C4-2B (cell line): ENCODE data around the gene ZG16B.

Experiments used
- H3K27ac ChIP-seq: fragments of 450-650 bp; 2 replicates; pipeline ENCODE4 v1.5.1; 2017
- ZFX ChIP-seq: fragments of 450-650 bp; IDR thresholded peaks from 2 replicates; pipeline ENCODE4 v1.6.1; 2017
- TF ChIP-seq, protein P1 (sequence below): fragments of 450-650 bp; conservative IDR thresholded peaks from 2 replicates; pipeline ENCODE4 v1.5.1; 2017; ENCODE audit warnings: mild to moderate bottlenecking

The ZG16B gene

DNA sequence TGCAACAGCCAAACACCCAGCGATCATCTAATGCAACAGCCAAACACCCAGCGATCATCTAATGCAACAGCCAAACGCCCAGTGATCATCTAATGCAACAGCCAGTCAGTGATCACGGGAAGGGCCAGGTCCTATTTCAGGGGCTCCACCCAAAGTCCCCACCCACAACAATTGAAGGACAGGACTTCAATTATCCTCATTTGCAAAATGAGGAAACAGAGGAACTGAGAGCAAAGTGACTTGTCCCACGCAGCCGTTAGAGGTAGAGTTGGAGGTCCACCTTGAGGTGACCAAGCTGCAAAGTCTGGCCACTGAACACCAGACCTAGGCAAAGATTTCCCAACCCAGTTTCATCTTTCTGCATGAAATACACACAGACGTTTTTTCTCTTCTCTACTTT is 3.7 kb downstream of the ZG16B start:
- TF ChIP-seq ZFX: no peak
- TF ChIP-seq, protein P1, sequence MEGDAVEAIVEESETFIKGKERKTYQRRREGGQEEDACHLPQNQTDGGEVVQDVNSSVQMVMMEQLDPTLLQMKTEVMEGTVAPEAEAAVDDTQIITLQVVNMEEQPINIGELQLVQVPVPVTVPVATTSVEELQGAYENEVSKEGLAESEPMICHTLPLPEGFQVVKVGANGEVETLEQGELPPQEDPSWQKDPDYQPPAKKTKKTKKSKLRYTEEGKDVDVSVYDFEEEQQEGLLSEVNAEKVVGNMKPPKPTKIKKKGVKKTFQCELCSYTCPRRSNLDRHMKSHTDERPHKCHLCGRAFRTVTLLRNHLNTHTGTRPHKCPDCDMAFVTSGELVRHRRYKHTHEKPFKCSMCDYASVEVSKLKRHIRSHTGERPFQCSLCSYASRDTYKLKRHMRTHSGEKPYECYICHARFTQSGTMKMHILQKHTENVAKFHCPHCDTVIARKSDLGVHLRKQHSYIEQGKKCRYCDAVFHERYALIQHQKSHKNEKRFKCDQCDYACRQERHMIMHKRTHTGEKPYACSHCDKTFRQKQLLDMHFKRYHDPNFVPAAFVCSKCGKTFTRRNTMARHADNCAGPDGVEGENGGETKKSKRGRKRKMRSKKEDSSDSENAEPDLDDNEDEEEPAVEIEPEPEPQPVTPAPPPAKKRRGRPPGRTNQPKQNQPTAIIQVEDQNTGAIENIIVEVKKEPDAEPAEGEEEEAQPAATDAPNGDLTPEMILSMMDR: no peak
- no peak overlapping the region for H3K27ac ChIP-seq

DNA sequence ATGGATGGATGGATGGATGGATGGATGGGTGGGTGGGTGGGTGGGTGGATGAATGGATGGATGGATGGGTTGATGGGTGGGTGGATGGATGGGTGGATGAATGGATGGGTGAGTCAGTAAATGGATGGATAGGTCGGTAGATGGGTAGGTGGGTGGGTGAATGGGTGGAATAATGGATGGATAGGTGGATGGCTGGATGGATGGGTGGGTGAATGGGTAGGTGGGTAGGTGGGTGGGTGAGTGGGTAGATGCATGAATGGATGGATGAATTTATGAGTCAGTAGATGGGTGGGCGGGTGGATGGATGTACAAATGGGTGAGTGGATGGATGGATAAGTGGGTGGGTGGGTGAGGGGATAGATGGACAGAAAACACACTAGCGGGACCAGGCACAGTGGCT is 4.9 kb downstream of the ZG16B start:
- 0 out of 2 replicates have a peak overlapping the region, but pooled peaks have one; percentile 17 for H3K27ac ChIP-seq
- TF ChIP-seq, protein P1: no peak
- TF ChIP-seq ZFX: no peak

DNA sequence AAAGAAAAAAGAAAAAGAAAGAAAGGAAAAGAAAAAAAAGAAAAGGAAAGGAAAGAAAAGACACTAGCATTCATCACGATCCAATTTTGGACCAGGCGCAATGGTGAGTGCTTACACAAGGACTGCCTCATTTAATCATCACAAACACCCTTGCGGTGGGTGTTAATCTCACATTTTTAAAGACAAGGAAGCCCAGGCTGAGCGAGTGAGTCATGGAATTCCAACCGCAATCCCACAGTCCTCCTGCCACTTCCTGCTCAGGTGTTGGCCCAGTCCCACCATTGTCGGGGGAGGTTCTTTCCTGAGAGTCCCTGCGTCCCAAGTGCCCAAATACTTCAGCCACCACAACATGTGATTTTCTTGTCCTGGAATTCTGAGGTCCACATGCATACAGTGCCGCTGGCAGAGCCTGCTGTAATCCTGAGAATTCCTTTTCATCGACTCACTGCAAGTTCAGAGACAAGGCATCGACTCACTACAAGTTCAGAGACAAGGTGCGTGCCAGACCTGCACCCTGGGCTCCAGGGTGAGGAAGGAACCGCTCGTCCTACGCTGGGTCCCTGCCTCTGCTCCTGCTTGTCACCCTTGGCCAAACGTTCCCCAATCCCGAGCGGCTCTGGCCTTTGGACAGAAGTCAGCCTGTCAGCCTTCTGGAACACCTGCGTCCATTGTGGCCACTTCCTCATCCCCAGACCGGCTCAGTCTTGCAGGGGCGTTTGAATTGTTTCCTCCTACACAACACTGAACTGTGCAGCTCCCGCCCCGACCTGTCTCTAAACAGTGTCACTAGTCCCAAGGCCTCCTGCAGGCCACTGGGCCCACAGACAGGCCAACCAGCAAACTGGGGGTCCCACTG is 5.8 kb downstream of the ZG16B start:
- peak overlapping the region; percentile 17; the same call in 1 of the 2 replicates for H3K27ac ChIP-seq
- TF ChIP-seq, protein P1: no peak
- no peak for TF ChIP-seq ZFX

DNA sequence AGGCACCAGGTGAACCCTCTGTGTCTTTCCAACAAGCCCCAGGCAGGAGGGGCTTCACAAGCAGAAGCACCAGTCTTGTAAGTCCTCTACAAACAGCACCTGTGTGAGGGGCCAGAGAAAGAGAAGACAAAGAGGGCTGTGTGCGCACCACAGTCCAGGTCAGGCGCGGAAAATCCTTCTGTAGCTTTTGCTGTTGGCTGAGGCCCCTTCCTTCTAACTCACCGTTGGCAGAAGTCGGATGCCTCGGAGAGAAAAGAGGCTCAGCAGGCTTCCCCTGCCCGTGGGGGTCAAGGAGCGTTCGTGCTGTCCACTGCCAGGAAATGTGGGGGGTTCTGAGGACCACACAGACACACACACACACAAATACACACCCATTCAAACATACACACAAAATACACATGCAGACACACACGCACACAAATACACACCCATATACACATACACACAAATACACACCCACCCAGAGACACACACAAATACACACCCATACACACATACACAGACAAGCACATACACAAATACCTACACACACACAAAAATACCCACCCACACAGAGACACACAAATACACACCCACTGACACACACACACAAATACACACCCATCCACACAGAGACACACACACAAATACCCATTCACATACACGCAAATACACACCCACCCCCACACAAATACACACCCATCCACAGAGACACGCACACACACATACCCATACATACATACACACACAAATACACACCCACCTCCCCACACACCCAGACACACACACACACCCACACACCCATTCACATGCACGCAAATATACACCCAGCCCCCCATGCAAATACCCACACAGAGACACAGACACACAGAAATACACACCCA is 6.8 kb downstream of the ZG16B start:
- TF ChIP-seq, protein P1: no peak
- no peak for TF ChIP-seq ZFX
- H3K27ac ChIP-seq: no peak overlapping the region

DNA sequence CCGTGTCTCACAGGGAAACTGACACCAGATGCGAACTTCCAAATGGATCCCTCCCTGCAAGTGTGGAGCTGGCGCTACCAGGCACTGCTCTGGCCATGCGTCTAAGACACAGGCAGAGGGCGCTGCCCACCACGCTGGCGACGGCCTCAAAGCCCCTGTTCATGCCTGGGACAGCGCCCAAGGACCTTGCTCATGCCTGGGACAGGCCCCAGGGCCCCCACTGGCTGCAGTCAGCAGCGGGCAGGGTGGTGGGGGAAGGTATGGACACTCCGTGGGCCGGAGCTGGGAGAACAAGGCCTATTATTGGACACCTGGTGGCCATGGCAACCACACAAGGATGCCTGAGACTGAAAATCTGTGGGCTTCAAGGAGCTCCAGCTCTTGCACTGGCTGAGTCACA is 8.8 kb downstream of the ZG16B start:
- no peak overlapping the region for H3K27ac ChIP-seq
- TF ChIP-seq, protein P1: no peak; the same call in 1 of the 2 replicates
- TF ChIP-seq ZFX: no peak

DNA sequence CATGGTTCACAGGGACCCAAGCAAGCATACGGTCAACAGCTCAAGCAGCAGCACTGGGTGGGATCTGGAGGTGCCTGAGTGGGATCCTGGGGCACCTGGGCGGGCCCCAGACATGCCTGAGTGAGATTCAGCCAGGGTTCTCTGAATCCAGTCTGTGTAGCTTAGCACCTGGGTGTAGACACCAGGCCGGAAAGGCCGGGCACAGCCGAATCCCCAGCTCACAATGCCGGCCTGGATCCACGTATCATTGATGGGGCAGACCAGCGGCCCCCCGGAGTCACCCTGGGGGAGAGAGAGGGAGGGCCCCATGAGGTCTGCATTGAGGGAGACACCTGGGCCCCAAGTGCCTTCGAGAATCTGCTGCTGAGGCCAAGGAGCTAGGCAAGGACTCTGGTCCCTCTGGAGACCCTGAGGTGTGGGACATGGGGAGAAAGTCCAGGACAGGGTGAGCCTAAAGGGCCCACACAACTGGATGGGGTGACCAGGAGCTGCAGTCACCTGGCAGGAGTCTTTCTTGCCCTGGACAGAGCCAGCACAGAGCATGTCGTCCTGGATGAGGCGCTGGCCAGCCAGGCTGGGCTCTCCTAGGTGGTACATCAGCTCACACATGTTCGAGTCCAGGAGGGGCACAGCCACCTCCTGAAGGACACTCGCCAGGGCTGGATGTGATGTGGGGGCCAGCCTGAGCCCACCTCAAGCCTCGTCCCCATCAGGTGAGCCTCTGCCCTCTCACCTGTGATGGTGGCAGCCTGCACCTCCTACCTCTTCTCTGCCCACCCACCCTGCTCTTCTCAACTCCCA is 9.7 kb downstream of the ZG16B start:
- H3K27ac ChIP-seq: no peak overlapping the region
- TF ChIP-seq, protein P1: no peak
- no peak for TF ChIP-seq ZFX
